Stimulated activated CD4-positive, alpha-beta T cell treated with anti-CD3 and anti-CD28 coated beads, Interleukin-4, amount 100 ng/mL, for 24 hours (primary cell): ENCODE measurements around the gene ACLY.
"Not testable (repeated sequence)": the region's sequence is repeated elsewhere in the genome, so short reads cannot be mapped to it uniquely, and the experiment has no call there.

ENCODE experiments used
- DNase-seq: peaks from one replicate; pipeline ENCODE4 v3.0.0-alpha.2; 2020

ACLY gene

DNA sequence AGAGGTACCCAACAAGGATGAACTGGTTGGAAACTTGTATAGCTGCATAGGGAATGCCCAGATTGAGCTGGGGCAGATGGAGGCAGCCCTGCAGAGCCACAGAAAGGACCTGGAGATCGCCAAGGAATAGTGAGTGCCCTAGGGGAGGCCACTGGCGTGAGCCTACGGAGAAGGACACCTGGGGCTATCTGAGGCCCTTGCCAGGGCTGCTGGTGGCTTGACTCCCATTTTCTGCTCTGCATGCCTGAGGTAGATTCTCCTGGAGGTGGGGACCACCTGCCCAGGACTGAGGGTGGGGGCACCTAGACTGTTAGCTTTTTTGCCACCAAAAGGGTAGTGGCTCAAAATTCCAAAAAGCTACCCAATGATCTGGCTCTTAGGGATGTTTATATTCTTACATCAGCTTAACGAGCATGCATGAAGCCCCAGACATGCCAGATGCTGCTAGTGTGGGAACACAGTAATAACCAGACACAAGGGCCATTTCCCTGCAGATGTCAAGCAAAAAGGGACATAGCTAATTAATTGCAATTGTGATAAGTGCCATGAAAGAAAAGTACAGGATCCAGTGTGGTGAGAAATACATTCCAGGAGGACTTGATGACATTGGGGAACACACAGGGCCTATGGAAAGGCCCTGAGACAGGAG lies 20.4 kb upstream of the ACLY start:
- DNase-seq, result no peak

DNA sequence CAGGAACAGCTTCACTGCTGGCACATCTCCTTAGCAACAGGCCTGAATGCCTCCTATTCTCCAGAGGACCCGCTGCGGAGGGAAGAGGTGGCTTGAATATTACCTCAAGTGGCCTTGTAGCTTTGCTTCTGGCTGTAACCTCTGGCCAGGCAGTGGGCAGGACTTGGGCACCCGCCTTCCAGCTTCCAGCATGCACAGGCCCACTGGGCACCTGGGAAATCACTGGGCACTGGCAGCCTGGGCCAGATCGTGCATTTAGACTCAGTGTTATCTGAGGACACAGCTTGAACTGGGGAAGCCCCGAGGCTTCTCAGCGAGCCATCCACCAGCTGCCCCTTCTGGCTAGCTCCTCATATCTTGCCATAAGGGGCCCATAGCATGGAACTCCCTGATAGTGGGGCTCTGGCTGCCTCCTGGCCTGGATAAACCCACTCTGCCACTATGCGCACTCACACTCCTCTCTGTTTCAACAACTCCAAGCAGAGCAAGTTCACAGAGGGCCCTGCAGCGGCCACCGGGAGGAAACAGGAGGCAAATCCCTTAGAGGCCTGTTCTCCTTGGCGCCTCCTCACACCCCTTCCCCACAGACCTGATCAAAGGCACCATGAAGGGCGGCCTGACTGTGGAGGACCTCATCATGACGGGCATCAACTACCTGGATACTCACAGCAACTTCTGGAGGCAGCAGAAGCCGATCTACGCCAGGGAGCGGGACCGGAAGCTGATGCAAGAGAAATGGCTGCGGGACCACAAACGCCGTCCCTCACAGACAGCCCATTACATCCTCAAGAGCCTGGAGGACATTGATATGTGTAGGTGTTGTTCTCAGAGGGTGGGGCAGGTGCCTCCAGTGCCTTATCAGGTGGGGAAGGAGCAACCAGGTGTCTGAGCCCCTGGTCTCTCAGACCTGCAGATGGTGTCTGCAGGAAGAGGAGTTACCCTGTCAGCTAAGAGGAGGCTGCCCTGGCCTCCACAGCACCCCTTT lies 19.5 kb upstream of the ACLY start:
- DNase-seq, result no peak

DNA sequence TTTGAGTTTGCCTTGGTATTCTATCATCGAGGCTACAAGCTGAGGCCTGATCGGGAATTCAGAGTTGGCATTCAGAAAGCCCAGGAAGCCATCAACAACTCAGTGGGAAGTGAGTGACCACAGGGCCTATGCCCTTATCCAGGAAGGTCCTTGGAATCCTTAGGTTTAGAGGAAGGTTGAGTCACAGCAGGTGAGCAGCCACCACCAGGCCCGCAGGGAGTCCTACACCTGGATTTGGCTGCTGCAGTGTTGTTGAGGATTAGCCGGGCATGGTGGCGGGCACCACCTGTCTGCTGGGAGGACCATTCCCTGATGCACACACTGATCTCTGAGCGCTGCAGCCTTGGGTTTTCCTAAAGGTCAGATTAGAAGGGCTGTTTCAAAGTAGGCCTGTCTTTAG lies 16.9 kb upstream of the ACLY start:
- no peak for DNase-seq

DNA sequence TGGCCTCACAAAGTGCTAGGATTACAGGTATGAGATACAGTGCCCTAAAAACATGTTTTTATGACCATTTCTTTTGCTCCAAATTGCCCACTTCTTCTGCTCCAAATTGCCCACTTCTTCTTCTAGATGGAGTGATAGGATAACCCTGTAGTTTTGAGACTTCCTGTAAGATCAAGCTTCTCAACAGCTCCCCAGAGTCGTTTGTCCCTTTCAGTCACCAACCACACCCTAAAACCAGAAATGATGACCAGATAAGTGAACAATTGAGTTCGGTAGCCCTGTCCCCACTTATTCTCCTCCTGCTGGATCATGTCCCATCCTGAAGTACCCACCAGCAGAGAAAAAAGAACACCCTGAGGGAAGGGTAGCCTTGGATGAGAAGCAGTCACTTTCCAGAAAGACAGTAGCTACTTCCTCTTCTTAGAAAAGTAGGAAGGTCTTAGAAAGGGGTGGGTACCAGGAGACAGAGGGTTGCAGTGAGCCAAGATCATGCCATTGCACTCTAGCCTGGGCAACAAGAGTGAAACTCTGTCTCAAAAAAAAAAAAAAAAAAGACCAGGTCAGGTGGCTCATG lies 14.2 kb upstream of the ACLY start:
- no peak for DNase-seq

DNA sequence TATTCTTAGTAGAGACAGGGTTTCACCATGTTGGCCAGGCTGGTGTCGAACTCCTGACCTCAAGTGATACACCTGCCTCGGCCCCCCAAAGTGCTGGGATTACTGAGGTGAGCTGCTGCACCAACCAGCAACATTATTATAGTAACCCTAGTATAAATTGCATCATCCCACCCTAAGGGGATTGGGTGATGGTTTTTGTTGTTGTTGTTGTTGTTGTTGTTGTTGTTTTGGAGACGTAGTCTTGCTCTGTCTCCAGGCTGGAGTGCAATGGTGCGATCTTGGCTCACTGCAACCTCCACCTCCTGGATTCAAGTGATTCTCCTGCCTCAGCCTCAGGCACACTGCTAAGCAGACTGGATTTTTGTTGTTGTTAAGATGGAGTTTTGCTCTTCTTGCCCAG lies 13.0 kb upstream of the ACLY start:
- DNase-seq, result not testable (repeated sequence)

DNA sequence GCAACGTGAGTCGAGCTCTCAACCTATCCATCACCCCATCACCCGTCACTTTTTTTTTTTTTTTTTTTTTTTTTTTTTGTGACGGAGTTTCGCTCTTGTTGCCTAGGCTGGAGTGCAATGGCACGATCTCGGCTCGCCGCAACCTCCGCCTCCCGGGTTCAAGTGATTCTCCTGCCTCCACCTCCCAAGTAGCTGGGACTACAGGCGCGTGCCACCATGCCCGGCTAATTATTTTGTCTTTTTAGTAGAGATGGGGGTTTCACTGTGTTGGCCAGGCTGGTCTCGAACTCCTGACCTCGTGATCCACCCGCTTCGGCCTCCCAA lies 12.0 kb upstream of the ACLY start:
- DNase-seq, result not testable (repeated sequence)

DNA sequence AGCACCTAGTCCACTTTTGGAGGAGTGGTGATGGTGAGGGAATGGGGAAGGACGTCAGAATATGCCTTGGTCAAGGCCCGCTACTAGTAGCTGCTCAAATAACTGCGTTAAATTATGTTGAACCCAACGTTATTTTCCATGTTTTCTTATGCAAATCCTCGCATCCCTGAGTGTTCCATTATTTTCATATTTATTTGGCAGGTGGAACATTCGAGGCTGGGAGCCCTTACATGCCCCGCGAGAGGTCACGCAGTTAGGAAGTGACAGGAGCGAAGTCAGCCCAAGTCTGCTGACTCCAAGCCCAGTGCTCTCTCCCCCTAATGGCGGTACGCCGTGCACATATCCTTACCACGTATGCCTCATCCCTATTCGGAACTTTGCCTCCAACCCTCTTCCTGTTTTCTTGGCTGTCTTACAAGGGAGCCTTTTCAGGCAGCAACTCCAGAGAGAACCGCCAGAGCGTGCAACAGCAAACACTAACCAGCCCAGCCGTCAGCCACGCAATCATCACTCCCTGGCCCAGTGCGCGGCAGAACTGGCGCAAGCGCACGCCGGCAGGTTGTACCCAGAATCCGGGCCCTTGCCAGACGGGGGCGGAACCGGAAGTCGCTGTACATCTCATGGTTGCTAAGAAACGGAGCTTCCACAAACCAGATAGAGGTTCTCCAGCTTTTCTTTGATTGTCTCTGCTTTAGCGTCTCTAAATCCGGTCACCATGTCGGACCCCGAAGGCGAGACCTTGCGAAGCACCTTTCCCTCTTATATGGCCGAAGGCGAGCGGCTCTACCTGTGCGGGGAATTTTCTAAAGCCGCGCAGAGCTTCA lies 11.5 kb upstream of the ACLY start, which contains the start of gene ODAD4:
Gene ODAD4, plus strand, starts transcription at position 609 of the 824 bp plus-strand sequence. Its CDS starts 107 bp downstream, at position 716.
- DNase-seq, result peak; percentile 97

DNA sequence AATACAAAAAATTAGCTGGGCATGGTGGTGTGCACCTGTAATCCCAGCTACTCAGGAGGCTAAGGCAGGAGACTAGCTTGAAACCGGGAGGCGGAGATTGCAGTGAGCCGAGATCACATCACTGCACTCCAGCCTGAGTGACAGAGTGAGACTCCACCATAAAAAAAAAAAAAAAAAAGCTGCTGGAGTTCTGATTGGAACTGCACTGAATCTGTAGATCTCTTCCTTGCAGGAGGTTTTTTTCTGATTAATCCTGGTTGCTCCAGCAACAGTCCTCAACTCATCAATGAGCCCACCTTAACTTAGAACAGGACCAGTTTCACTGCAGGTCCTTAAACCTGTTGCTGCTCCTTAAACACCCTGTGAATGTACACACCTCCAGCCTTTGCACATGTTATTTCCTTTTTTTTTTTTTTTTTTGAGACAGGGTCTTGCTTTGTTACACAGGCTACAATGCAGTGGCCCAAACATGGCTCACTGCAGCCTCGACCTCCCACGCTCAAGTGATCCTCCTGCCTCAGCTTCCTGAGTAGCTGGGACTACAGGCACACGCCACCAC lies 10.0 kb upstream of the ACLY start:
- no peak for DNase-seq

DNA sequence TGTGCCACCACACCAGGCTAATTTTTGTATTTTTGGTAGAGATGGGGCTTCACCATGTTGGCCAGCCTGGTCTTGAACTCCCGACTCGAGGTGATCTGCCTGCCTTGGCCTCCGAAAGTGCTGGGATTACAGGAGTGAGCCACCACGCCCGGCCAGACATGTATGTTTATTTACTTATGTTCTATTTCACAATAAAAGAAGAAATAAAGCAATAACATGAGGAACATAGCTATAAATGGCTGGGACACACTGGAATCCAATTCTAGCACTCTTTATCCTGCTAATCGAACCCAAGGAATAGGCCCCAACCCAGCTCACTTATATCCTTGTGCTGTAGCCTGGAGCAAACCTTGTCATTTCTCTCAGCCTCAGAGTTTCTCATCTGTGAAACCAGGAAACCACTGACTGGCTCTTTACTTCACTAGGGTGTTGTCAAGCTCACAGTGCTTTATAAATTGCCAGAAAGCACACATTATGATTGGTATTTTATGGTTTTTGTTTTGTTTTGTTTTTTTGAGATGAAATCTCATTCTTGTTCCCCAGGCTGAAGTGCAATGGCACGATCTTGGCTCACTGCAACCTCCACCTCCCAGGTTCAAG lies 7.3 kb upstream of the ACLY start:
- no peak for DNase-seq

DNA sequence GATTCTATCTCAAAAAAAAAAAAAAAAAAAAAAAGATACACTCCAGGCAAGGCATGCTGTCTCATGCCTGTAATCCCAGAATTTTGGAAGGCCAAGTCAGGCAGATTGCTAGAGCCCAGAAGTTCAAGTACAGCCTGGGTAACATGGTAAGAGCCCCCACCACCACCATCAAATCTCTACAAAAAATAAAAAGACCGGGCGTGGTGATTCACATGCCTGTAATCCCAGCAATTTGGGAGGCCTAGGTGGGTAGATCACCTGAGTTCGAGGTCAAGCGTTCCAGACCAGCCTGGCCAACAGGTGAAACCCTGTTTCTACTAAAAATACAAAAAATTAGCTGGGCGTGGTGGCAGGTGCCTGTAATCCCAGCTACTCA lies 1.8 kb upstream of the ACLY start:
- no peak for DNase-seq

DNA sequence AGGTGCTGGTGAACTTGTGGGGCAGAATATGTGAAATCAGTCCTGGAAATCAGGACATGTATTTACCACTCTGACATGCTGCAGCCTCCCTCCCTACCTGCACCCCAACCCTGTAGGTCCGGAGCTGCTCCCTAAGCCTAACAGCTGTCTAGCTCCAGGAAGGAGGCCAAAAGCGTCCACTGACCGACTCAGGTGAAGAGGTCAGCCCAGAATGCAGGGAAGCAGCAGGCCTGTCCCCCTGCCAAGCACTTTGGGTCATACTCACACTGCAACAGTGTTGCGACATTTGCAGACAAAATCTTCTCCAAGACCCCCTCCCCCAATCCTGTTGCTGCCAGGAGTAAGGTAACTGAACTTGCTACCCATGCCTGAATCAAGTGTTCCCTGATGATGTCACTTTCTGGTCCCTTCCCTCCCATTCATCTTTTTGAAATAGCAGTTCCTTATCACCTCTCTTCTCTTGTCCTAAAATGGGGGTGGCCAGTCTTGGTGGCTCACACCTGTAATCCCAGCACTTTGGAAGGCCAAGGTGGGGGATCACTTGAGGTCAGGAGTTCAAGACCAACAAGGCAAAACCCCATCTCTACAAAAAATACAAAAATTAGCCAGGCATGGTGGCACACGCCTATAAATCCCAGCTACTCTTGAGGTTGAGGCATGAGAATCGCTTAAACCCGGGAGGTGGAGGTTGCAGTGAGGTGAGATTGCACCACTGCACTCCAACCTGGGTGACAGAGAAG lies 1.3 kb upstream of the ACLY start:
- no peak for DNase-seq

DNA sequence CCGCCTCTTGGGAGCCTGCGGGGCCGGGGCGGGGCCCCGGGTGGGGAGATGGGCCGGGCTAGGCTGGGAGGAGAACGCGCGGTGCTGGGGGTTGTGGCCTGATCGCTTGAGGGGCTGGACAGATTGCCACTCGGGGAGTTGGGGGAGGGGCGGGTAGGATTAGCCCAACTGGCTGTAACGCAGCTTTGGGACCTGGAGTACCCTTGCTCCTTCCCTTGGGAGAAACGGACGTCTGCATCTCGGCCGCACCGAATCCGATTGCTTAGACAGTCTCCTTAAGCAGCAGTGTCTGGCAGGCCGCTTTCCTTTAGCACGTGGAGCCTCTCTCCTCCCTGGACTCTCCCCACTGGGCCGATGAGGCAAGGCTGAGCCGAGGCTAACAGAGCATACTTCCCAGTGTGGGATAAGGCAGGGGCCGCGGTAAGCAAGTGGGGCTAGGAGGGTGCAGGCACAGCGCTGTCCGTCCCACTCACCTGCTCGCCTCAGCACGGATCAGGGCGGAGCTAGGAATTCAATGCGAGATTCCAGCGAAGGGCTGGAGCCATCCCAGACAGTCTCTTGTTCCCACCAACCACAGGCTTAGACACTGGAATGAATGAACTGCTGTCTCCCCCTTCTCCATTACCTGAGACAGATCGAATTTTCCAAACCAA lies 540 bp upstream of the ACLY start:
- DNase-seq, result no peak

DNA sequence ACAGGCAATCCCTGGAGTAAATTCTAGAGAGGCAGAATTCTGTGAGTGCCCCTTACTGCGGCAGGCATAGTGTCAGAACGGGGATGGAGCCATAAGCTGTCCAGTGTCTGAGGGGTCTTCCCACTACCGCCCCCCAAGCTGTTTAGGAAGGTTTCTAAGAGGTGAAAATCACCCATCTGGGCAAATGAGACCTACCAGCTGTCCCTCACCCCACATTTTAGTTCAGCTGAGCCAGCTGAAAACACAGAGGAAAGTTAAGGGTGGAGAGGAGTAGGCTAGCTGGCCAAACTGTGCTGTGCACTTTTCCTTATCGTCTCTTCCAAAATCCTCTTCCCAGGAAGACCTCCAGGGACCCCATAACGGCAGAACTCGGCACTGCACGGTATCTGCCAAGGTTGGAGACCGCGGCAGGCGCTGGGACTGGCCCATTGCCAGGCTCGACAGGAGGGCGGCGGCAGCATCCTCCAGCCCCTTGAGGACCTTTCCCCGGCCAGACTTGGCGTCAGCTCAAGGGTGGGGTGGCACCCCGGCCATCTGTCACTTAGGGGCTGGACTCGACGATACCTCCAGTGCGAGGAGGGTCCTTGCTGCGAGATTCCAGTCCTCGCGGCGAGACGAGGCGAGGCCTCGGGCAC lies 955 bp downstream of the ACLY start:
- peak; percentile 42 for DNase-seq

DNA sequence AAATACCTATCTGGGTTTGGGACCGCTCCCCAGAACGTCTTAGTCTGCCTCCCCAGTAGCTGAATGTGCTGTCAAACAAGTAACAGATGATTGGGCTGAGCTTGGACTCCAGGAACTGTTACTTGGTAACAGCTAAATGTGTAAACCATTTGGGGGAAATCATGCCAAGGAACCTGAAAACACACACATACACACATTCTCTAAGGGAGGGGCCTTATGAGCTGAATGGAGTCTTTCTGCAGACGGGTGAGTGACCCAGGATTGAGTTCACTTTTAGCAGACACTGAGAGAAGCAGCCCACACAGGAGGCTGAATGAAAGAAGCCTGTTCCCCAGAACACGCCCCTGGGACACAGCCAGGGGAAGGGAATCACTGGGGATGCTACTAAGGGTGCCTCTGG lies 1.6 kb downstream of the ACLY start:
- no peak for DNase-seq

DNA sequence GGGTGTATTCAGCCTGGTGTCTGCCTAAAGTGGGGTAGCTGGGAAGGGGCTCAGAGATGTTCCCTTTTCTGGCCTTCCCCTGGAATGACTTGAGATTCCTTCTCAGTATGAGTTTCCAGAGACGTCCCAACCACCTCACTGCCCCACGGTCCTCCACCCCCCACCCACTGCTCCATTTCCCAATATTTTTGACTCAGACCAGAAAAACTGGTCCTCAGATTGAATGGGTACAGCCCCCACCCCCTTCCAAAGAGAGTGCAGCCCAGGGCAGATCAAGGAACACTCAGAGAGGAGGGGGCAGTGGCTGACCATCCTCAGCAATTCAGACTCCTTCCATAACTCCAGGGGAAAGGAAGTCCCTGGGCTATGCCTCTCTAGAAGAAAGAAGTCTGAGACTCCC lies 3.2 kb downstream of the ACLY start:
- no peak for DNase-seq

DNA sequence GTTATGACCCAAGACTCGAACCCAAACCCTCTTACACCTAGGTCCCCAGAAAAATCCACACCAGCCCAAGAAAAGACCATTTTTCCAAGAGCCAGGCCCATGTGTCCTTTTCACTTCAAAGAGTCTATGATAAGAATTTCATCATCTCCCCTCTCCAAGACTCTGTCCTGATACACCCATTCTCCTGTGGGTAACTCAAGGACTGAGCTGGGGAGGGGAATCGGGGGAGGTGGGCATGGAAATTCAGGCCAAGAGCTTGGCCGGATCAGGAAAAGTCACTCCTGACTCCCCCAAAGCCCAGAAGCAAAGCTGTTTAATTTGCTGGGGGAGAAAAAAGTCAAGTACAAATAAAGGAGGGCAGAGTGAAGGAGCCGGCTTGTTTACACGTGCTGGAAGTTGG lies 3.7 kb downstream of the ACLY start:
- no peak for DNase-seq

DNA sequence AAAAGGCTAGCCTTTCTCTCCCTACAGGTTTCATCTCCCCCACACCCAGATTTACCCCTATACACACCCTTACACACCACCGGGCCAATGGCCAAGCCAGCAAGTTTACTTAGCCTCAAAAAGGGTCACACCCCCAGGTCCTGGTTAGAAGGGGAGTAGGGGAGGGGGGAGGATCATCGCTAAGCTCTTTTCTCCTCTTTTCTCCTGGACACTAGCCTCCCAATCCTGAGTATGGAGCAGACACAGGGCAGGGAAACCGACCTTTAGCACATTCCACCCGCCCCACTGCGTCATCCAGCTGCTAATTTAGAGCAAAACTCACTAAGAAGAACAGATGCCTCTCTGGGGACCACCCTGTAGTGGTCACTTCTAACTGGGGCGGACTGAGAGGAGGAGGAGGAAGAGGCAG lies 4.4 kb downstream of the ACLY start:
- no peak for DNase-seq

DNA sequence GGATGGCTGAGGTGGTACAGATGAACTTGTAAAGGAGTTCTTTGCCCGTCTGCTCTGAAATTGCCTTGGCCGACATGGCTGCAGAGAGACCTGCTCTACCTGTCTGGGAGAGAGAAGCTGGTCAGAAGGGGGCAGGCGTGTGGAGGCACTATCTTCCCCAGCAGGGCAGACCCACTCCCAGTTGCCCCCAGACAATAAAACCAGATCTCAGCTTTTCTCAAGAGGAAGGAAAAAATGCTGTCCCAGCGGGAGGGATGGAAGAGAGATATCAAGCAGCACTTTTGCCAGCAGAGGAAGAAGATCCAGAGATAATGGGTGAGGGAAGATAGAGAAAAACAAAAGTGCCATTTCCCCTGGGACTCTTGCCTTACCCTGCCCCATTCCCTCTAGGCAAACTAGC lies 5.0 kb downstream of the ACLY start:
- no peak for DNase-seq

DNA sequence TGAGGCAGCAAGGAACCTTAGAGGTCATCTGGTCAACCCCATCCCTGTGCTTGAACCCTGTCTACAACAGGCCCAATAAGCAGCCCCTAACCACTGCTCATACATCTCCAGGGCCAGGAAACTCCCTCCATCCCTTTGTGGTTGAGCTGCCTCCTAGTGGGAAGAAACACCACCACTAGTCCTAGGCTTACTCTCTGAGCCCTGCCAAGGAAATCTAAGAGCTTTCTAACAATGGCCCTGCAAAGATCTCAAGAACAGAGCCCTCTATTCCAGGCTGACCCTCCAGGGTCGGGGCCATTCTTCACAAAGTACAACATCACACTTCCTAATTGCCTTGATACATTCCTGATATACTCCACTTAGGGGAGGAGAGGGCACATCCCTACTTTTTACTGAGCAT lies 5.8 kb downstream of the ACLY start:
- DNase-seq, result no peak

DNA sequence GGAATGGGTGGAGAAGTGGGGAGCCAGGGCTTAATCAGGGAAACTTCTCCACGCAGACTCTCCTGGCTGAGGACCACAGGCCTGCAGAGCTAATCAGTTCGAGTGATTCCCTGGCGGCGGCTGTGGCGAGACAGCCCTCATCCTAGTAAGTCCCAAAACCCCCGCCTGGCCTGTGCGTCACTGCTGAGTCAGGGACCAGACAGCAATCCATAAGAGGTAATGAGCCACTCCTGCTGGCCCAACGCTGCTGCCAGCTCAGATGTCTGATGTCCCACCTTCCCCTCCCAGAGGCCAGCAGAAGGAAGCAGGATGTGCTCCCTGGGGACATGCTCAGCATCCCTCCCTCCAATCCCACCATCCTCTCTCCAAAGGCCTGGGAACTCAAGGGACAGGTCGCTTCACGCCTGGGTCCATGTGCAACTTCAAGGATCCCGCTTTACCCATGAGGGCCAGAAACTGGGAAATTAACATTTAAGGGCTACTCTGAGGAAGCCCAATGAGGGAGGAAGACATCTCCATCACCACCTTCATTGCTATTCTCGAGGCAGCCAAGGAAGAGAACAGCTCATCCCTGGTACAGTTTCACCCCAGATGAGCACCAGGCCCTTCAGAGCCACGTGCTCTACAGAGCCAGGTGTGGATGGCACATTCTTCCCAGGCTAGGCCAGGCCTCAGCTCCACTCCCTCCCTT lies 7.9 kb downstream of the ACLY start:
- no peak for DNase-seq
